SKM-1 (cell line): ENCODE data around the gene RIOK3.
"Not testable (repeated sequence)": the region's sequence is repeated elsewhere in the genome, so short reads cannot be mapped to it uniquely, and the experiment has no call there.

Experiments
- DNase-seq: peaks from one replicate; lab custom pipeline; 2025; ENCODE audit not compliant: unreplicated experiment; lab: John Stamatoyannopoulos, UW

The RIOK3 gene

DNA sequence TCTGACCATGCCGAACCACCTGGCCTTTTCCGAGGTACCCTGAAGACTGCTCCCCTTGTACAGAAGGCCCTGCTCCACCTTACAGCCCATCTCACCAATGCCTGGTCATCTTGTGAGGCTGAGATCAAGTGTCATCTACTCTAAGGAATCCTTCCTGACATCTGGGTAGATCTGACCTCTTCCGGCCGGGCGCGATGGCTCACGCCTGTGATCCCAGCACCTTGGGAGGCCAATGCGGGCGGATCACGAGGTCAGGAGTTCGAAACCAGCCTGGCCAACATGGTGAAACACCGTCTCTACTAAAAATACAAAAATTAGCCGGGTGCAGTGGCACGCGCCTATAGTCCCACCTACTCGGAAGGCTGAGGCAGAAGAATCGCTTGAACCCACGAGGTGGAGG, 2.1 kb upstream of the RIOK3 start:
- no peak for DNase-seq

GRCh38 chr18:23451491-23451890, 1.6 kb upstream of the RIOK3 start:
- DNase-seq = no peak

DNA sequence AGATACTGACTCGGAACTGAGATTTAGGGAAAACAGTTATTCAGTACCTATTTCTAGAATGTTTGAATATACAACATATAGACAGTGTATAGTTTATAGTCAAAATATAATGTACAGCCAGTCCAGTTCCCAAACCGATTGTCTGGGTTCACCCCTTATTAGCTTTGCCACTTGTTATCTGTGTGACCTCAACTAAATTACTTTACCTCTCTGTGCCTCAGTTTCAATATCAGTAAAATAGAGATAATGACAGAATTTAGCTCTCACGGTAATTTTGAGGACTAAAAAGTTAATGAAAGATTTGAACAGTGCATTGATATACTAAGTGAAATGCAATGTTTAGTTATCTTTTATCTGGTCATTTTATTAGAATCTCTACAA, 750 bp upstream of the RIOK3 start:
- no peak for DNase-seq

- DNase-seq = no peak
These were observed 582 bp downstream of the RIOK3 start for GRCh38 chr18:23453680-23454058.

DNA sequence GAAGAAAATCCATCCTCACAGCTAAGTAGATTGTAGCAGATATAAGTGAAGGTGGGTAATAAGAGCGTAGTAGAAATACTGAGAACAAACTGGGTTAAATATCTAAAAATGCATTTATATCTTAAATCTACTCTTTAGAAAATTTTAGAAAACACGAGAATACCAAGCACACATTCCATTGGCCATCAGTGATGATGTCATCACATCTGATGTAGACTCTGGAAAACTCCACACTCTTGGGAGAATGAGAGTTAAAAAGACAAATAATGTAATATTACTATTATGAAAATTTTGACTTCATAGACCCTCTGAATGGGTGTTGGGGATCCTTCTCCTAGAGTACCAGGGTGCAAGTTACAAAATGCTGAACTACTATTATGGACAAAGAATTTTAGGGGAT, 3.7 kb downstream of the RIOK3 start:
- no peak for DNase-seq

DNA sequence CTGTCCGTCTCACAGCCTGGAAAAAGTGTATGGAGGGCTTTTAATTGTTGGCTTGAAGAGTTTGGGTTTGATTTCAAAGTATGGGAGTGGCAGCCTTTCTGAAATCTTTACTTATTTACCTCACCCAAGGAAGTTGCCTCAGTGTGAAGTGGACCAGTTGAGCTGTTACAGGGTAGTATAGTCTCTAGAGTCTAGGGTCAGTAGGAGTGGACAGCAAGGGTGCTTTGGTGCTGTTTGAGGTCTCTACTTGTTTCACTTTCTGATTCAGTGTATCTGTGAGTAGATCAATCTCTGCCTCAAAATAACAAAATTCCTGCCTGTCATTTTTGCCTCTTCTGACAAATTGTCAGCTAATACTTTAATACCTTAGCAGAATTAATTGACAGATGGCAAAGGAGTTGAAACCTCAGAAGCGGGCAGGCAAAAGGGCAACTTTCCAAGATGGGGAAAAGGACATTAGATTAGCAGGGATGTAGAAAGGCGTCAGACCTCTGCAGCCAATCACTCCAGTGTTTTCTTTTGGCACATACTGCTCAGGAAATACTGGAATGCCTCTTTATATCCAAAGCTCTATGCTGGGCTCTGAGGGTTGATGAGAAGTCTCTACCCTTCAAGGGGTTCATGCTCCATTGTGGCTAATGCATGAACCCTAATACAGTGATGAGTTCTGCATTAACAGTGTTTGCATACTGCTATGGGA, 5.9 kb downstream of the RIOK3 start:
- DNase-seq = no peak

GRCh38 chr18:23459530-23459921, 6.4 kb downstream of the RIOK3 start:
- no peak for DNase-seq

GRCh38 chr18:23460285-23461273, 7.5 kb downstream of the RIOK3 start:
- no peak for DNase-seq

DNA sequence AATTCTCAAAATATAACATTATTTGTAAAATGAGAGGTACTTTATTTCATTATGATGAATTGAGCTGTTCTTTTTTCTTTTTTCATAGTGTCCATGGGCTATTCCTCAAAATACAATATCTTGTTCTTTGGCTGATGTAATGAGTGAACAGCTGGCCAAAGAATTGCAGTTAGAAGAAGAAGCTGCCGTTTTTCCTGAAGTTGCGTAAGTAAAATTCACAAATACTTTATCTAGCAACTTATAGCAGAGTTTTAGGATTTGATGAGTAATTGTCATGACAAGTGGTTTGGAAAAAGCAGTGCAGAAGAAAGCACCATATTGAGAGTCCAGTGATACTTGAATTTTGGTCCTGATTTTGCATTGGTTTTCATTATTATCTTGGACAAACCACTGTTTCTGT, 9.8 kb downstream of the RIOK3 start:
- DNase-seq = no peak

DNA sequence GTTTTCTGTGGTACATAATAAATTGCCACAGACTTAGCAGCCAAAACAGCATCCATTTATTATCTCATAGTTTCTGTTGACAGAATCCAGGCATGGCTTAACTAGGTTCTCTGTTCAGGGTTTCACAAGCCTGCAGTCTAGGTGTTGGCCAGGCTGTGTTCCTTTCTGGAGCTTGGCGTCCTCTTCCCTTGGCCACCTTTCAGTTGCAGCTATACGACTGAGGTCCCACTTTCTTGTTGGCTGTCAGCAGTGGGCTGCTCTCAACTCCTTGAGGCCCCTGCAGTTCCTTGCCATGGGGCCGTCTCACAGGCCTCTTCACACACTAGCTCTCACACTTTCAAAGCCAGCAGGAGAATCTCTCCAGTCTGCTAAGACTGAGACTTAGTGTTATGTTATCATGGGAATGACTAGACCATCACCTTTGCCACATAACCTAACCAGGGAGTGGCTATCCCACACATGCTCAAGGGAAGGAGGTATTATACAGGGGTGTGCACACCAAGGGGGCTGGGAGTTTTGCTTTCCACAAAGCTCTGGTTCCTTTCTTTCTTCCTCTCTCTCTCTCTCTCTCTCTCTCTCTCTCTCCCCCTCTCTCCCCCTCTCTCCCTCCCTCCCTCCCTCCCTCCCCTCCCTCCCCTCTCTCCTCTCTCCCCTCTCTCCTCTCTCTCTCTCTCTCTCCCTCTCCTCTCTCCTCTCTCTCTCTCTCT, 15.8 kb downstream of the RIOK3 start:
- no peak for DNase-seq

DNA sequence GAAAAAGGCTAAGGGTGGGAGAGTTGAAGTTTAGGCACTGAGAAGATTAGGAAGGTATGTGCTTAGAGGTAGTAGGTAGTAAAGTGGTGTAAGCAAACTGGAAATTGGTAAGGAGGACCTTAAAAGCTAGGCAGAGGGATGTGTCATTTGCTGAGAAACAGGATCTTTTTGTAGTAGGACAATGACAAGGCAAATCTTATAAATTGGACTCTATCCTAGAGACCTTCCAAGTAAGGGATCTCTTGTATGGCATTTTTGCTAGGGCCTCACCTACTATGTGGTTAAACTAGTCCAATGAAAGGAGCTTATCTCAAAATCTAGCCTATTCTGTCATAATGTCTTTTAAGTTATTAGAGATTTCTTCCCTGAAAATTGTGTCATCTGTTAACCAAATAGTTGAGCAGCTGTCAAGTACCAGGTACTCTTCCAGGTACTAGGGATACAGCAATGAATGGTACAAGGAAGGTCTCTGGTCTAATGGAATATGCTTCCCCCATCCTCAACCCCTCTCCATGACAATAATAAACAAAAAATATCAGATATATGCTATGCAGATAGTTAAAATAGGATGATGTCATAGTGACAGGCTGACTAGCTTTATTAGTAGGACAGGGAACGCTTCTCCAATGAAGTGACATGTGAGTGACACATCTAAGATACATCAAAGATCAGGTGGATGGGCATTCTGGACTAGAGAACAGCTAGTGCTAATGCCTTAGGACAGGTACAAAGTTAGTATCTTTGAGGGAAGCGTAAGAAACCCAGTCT, 17.7 kb downstream of the RIOK3 start:
- no peak for DNase-seq

DNA sequence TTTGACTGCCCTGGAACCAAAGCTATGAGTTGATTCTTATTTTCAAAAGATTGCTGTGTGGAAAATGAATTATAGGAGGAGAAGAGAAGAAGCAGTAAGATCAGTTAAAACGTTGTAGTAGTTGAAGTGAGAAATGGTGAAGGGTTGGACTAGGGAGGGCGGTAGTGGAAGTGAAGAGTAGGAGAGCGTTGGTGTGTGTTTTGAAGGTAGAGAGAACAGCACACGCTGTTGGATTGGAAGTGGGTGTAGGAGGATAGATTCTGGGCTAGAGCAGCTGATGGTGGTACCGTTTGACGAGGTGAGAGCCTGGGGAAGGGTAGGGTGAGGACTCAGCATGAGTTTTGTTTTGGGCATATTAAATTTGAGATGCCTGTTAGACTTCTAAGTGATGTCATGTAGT, 18.4 kb downstream of the RIOK3 start:
- no peak for DNase-seq

- DNase-seq = peak; percentile 53
These were observed 26.9 kb downstream of the RIOK3 start for GRCh38 chr18:23479829-23480505.

DNA sequence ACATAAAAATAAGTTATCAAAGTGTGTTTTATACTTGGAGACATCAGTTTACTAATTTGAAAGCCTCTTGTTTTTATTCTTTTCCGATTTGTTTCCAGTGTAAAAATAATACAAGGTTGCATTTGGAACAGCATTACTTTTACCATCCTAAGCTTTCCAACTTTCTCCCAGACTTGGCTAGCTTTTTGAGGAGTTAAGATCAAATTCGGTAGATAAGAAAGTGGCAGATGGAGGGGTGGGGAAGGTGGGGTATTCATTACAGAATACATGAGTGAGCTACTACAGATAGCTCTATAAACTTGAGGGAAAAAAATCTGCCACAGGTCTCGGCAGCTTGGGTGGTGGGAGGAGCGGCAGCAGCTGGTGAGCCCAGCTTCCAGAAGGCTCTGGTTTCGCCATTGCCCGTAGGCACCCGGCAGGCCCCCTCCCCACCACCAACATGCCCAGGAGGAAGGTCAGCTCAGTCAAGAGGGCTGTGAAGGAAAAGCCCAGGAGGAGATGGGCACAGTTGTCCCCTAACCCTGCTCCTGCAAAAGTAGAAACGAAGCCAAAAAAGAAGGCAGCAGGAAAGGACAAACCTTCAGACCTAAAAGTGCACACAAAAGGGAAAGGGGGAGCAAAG, 31.6 kb downstream of the RIOK3 start:
- DNase-seq = no peak

- no peak for DNase-seq
These were observed 32.3 kb downstream of the RIOK3 start for GRCh38 chr18:23485386-23485785.

- DNase-seq = no peak
These were observed 34.9 kb downstream of the RIOK3 start for GRCh38 chr18:23487738-23488570.

GRCh38 chr18:23489586-23489985, 36.5 kb downstream of the RIOK3 start:
- DNase-seq = not testable (repeated sequence)

DNA sequence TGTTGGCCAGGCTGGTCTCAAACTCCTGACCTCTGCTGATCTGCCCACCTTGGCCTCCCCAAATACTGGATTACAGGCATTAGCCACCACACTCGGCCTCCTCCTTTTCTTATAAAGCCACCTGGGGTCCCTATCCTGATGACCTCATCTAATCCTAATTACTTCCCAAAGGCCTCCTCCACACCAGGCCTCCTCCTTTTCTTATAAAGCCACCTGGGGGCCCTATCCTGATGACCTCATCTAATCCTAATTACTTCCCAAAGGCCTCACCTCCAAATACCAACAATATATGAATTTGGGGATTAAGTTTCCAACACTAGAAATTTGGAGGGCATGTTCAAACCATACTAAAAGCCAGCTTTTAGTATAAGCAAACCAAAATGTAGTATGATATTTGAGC, 40.6 kb downstream of the RIOK3 start:
- no peak for DNase-seq

DNA sequence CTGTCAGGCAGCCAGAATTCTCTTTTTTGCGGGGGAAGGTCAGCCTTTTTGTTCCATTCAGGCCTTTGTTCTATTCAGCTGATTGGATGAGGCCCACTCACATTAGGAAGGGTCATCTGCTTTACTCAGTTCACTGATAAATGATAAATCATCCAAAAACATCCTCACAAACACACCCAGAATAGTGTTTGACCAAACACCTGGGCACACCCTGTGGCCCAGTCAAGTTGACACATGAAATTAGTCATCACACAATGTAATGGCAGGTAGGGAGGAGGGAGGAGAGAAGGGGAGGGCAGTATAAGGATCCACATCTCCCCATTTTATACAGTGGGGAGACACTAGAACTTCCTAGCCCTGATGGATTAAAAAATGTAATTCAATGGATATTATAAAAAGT, 41.9 kb downstream of the RIOK3 start:
- no peak for DNase-seq
